GM18873 (cell line): ENCODE data around the gene TEKT5.
"Not testable (repeated sequence)": the region's sequence is repeated elsewhere in the genome, so short reads cannot be mapped to it uniquely, and the experiment has no call there.

Experiments
- ATAC-seq: cut with Tn5 transposase; IDR thresholded peaks from one replicate; pipeline ENCODE4 v1.9.1; 2021; ENCODE audit warnings: mild to moderate bottlenecking, moderate library complexity, moderate number of reproducible peaks; ENCODE audit not compliant: unreplicated experiment, low FRiP score

Gene TEKT5

GRCh38 chr16:10662212-10662611 is 32.5 kb downstream of the TEKT5 start:
- no peak for ATAC-seq

- no peak for ATAC-seq
Observed at GRCh38 chr16:10661737-10662136, 33.0 kb downstream of the TEKT5 start.

GRCh38 chr16:10660950-10661635 is 33.6 kb downstream of the TEKT5 start:
- no peak for ATAC-seq

GRCh38 chr16:10658943-10659342 is 35.8 kb downstream of the TEKT5 start:
- ATAC-seq = no peak

GRCh38 chr16:10657925-10658324 is 36.8 kb downstream of the TEKT5 start:
- no peak for ATAC-seq

- no peak for ATAC-seq
Observed at GRCh38 chr16:10656618-10657017, 38.1 kb downstream of the TEKT5 start.

- no peak for ATAC-seq
Observed at GRCh38 chr16:10655415-10655977, 39.2 kb downstream of the TEKT5 start.

GRCh38 chr16:10654592-10655414 is 39.9 kb downstream of the TEKT5 start:
- no peak for ATAC-seq

- no peak for ATAC-seq
Observed at GRCh38 chr16:10652730-10653590, 41.8 kb downstream of the TEKT5 start.

GRCh38 chr16:10649098-10649497 is 45.6 kb downstream of the TEKT5 start:
- ATAC-seq = not testable (repeated sequence)

- no peak for ATAC-seq
Observed at GRCh38 chr16:10647721-10648296, 46.9 kb downstream of the TEKT5 start.

GRCh38 chr16:10647264-10647720 is 47.4 kb downstream of the TEKT5 start:
- ATAC-seq = no peak

- no peak for ATAC-seq
Observed at GRCh38 chr16:10646581-10647263, 48.0 kb downstream of the TEKT5 start.

- ATAC-seq = no peak
Observed at GRCh38 chr16:10646228-10646580, 48.5 kb downstream of the TEKT5 start.

GRCh38 chr16:10644092-10644491 is 50.6 kb downstream of the TEKT5 start:
- ATAC-seq = no peak

- no peak for ATAC-seq
Observed at GRCh38 chr16:10642964-10643363, 51.8 kb downstream of the TEKT5 start.

- ATAC-seq = no peak
Observed at GRCh38 chr16:10641953-10642949, 52.5 kb downstream of the TEKT5 start.

- ATAC-seq = no peak
Observed at GRCh38 chr16:10641555-10641952, 53.2 kb downstream of the TEKT5 start.
